Glomerular visceral epithelial cell (primary cell): ENCODE data around the gene RAC2.
"Not testable (repeated sequence)": the region's sequence is repeated elsewhere in the genome, so short reads cannot be mapped to it uniquely, and the experiment has no call there.

Experiments used
- DNase-seq: peaks from one replicate; pipeline ENCODE4 v3.0.0-alpha.2; 2016; ENCODE audit errors: extremely low spot score

The RAC2 gene

DNA sequence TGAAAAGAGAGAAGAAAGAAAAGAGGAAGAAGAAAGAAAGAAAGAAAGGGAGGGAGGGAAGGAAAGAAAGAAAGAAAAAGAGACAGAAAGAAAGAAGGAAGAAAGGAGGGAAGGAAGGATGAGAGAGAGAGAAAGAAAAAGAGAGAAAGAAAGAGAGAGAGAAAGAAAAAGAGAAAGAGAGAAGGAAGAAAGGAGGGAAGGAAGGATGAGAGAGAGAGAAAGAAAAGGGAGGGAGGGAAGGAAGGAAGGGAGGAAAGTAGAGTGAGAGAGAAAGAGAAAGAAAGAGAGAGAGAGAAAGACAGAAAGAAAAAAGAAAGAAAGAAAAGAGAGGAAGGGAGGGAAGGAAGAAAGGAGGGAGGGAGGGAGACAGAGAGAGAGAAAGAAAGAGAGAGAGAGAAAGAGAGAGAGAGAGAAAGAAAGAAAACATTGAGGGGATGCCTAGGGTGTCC is 11.5 kb upstream of the RAC2 start:
- DNase-seq: no peak

DNA sequence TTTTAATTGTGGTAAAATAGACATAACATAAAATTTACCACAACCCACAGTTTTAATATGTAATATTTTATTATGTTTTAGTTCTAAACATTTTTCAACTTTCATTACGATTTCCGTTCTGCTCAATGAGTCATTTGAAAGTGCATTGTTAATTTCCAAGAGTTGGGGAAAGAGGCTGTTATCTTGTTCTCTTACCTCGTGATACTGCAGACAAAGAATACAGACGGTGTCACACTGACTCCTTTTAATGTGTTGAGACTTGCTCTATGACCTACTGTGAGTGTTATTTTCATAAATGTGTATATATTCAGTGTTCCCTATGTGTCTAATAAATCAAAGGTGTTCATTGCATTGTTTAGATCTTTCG is 10.8 kb upstream of the RAC2 start:
- DNase-seq: peak; percentile 21

DNA sequence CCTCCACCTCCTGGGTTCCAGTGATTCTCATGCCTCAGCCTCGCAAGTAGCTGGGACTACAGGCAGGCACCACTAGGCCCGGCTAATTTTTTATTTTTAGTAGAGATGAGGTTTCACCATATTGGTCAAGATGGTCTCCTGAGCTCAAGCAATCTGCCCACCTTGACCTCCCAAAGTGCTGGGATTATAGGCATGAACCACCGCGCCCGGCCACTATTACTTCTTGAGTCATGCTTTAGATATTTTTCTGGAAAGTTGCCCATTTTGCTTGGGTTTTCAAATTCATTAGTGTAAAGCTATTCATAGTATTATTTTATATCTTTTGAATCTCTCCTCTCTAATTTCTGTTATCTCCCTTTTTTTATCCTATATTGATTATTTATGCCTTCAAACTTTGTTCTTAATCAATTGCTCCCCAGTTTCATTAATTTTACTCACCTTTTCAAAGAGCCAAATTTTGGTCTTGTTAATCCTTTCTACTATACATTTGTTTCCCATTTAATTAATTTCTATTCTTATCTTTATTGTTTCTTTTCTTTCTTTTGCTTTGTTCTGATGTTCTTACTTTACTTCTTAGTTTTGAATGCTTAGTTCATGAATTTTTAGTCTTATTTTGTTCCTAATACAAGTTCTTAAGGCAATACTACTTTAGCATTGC is 10.3 kb upstream of the RAC2 start:
- peak; percentile 82 for DNase-seq

DNA sequence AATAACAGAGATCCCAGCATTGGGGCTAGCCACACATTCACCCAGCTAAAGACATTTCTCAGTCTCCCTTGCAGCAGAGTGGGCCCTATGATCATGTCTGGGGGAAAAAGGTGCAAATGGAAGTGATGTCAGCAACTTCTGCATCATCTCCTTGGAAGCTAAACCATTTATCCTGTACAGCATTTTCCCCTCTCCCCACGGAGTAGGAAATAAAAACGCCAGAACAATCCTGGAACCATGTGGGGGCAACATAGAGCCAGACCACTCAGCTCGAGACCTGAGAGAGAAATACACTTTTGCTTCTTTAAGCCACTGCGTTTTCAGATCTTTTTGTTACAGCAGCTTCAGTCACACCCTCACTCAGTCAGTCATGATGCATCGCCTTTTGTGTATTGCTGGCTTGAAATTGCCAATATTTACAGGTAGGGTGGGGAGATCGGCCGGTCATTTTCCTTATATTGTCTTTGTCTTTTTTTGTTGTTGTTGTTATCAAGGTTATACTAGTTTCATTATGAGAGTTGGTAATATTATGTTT is 9.1 kb upstream of the RAC2 start:
- no peak for DNase-seq

DNA sequence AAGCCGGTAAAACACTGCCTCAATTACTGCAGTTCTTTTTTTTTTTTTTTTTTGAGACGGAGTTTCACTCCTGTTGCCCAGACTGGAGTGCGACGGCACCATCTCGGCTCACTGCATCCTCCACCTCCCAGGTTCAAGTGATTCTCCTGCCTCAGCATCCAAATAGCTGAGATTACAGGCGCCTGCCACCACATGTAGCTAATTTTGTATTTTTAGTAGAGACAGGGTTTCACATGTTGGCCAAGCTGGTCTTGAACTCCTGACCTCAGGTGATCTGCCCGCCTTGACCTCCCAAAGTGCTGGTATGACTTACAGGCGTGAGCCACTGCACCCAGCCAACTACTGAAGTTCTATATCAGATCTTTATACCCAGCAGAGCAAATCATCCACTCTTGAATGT is 7.8 kb upstream of the RAC2 start:
- not testable (repeated sequence) for DNase-seq

DNA sequence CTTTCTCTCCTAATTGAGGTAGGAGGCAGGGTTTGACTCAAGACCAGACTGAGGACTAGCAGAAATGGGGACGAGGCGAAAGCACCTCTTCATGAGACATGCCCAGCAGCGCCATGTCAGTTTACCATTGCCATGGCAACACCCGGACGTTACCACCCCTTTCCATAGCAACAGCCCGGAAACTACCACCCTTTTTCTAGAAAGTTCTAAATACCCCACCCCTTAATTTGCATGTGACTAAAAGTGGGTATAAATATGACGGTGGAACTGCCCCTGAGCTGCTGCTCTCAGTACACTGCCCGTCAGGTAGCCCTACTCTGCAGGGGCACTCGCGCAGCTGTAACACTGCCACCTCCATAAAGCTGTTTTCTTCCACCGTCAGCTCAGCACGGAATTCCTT is 5.9 kb upstream of the RAC2 start:
- DNase-seq: no peak

DNA sequence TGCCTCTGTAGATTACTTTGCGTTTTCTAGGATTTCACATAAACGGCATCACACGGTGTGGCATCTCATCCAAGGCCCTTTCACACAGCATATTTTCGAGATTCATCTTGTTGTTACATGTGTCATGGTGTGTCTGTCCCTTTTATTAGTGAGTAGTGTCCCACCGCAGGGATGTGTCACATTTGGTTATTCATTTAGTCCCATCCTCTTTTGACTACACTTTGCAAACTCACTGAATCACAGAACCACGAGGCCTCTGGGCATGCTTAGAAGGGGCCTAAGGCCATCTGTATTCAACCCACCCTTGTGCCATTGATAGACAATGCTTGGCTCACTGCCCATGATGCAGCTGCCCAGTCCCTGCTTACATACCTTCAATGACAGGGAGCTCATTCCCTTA is 4.2 kb upstream of the RAC2 start:
- no peak for DNase-seq

DNA sequence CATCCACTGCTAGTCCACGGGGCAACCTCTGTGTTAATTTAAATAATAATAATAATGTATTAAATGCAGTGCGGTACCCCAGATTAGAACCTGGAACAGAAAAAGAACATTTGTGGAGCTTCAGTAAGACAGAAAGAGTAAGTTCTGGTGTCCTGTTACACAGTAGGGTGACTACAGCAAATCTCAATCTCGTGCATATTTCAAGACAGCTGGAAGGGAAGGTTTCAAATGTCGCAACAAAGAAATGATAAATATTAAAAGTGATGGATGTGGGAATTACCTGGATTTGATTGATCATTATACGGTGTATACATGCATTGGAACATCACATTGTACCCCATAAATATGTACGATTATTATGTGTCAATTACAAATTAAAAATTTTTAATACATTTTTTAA is 1.7 kb upstream of the RAC2 start:
- DNase-seq: no peak

DNA sequence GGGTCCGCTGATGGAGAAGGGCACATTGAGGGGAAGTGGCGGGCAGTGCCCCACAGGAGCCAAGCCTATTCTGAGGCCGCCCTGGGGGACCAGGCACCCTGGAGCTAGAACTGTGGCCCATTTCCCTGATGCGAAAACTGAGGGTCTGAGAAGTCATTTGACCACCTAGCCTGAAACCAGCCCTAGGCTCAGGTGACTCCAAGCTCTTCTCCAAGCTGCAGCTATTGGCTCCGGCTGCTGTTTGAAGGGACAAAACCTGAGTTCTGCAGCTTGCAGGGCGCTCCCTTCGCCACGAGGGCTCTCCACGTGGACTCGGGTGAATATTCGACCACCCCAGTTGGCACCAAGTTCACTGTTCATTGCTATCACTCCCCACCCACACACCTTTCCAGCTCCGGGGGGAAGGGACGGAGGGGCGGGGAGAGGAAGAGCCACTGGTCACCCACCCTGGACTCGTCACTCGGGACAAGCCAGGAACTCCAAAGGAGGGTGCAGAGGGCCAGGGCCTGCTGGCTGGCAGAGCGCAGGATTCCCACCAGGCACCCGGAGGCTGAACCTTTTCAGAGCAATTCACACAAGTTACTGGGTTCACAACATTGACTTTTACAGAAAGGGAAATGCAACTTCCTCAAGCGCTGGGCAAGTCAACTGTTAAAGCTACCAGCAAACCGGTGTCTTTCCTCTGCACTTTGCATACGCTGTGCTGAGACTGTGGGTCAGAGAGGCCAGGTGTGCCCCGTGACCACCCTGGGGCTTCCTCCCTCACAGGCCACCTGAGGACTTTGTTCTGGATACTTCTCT is 1.1 kb upstream of the RAC2 start:
- DNase-seq: no peak

DNA sequence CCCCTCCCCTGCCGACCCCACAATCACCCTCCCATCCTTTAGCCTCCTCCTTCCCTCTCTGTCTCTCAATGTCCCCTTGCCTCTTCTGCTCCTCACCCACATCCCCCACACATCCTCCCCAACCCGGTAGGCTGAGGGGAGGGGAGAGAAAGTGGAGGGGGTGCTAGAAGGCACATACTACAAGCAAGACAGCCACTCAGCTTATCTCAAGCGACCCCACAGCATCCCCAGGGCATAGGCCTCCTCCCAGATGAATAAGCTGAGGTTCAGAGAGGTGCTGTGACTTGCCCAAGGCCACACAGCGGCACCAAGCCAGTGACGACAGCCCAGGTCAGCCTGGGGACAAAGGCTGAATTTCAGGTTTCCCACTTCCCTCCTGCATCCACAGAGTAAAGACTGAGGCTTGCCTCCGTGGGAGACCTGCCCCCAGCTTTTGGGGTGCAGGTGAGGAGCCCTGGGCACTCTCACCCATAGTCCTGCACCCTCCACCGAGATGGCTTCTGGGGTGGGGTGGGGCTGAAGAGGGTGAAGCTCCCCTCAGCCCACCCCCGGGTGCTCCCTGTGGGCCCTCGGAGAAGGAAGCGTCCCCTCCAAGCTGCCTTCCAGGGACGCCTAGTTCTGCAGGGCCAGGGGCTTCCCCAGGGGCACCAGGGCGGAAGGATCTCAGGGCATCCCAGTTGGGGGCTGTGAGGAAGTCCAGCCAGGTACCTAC is 511 bp downstream of the RAC2 start:
- no peak for DNase-seq

DNA sequence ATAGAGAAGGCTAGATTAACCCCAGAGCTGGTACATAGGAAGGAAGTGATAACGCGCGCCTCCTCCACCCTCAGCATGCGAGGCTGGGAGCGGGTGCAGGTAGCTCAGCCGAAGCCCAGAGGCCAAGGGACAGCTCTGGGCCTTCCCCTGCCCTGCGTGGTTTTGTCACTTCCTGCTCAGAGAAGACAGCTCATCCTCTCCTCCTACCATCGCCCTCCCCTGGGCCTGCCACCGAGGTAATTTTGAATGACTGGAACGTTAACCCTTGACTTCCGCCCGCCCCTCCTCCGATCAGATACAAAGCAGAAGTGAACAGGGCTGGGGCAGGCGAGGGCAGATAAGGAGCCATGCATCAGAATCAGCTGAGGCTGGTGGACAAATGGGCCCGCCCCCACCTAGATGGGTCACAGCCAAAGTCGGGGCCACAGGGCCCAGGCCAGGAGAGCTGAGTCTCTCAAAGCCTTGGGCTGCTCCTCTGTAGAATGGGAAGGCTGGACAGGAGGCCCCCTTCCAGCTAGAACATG is 1.6 kb downstream of the RAC2 start:
- DNase-seq: peak; percentile 66

DNA sequence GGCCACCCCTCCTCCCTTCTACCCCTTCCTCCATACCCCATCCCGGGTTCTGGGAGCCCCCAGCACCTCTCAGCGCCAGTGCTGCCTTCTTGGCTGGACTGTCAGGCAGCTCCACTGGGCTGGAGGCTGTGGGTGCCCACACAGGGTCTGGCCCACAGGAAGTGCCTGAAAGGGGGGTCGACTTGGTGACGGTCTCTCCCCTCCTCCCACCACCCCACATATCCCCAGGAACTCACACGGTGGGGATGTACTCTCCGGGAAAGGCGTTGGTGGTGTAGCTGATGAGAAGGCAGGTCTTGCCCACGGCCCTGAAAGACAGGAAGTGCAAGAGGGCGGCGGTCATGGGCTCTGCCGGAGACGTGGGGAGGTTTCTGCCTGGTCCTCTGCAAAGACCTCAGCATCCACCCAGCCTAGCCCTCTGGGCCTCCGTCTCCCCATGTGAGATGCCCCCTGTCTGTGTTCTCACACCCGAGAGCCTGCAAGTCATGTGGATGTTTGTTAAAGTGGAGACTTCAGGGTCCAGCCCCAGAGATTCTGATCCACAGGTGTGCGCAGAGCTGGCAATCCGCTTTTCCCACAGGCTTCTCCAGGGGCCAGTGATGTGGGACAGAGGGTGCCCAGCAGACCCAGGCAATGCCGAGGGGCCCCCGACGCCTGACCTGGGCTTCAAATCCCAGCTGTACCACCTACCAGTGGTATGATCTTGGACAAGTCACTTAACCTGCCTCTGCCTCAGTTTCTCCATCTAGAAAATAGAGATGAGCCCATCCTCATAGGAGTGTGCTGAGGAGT is 2.5 kb downstream of the RAC2 start:
- DNase-seq: no peak

DNA sequence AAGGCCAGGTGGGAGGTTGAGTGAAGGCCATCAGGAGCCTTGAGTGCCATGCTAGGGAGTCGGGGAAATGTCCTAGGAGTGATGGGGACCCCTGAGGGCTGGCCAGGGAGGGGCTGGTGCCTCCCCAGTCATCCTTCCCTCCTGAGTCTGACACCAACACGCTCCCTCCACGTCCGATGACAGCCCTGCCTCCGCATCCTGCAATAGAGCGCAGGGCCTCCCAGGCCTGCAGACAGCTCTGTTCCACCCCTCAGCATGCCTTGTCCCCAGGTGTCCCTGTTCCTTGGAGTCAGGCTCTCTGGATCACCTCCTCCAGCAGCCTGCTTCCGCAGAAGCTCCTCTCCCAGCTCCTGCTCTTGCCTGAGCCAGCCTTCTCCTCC is 3.1 kb downstream of the RAC2 start:
- DNase-seq: no peak

DNA sequence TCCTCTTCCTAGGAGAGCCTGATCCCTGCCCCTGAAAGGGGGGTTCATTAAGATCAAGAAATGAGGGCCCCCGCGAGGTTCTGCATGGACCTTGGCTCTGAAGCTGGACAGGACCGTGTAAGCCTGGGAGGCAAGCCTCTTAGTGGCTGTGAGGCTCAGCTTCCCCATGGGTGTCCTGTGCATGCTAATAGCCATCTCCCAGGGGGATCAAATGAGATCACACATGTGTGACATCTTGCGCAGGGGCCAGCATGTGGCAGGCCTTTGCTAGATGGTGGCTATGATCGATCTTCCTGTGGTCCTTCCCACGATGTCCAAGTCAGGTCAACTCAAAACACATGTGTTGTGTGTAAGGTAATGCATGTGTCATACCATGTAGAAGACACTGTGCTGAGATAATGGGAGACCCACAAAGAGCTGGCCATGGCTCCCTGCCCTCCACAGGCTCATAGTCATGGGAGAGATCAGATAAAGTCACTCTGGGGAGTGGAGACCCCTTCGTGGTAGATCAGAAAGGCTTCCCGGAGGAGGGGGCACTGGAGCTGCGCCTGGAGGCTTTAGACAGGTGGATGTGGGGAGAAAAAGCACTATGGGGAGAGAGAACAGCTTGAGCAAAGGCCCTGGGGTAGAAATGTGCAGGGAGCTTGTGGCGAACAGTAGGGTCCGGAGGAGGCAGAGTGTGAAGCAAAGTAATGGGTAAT is 3.7 kb downstream of the RAC2 start:
- no peak for DNase-seq

DNA sequence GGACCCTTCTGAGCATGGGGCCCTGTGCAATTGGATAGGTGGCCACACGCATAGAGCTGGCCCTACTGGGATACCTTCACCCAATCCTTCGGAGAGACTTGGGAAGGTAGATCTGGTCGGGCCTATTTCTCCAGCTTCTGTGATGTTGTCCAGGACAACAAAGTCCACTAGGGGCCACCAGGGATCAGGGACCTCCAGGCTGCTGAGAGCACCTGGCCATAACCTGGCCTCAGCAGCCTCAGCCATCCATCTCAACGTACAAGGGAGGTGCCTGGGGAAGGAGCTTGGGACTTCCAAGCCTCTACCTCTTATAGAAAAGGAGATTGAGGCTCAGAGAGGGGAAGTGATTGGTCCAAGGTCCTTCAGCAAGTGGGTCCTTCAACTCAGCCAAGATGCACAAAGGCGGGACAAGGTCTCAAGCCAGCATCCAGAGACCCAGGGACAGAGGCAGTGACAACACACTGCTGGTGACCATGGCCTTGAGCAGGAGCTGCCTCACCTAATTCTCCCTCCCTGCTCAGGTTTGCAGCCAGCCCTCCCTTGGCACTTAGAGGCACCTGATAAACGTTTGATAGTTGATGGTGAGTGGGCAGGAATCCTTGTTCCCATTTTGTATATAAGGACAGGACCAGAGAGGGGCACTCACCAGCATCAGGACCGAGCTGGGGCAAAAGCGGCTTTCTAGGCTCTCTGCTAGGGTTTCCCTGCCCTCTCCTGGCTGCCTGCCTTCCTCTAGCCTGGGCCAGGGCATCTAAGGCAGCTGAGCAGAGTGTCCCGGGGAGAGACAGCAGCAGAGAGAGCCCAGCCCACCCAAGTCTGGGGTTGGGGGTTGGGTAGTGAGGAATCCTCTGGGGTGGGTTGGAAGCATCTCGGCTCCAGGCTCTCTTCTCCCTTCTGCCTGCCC is 4.5 kb downstream of the RAC2 start:
- no peak for DNase-seq

DNA sequence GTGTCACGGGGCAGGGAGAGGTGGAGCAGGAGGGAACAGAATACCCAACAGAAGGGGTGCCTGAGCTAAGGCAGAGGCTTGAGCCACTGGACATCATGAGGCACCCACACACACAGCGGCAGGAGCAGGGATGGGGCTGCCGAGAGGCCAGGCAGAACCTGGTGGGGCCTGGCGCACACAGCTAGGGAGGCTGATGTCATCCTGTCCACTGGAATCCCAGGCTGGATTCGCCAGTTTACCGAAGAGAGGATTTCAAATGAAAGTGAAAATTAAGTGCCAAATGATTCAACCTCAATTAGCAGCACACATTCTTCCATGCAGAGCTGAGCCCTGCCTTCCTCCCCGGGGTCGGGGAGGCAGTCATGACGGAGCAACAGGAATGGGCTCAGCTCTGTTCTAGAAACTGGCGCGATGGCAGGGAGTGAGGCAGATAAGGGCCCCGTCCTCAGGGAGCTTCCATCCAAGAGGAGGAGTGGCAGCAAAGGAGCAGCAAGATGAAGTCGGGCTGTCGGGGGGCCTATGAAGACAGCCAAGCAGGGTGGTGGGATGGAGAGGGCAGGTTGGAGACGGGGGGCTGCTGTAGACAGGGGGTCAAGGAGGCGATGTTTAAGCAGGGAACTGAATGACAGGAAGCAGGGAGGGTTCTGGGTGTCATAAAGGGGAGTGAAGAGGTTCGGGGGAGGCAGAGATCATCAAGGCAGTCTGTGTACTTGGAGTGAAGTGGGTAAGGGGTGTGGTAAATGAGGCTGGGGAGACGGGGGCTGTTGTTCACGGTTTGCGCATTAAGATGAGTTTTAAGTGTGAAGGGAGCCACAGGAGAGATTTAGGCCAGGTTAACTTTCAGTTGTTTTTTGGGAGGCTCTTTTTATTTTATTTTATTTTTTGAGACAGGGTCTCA is 6.4 kb downstream of the RAC2 start:
- peak; percentile 22 for DNase-seq

DNA sequence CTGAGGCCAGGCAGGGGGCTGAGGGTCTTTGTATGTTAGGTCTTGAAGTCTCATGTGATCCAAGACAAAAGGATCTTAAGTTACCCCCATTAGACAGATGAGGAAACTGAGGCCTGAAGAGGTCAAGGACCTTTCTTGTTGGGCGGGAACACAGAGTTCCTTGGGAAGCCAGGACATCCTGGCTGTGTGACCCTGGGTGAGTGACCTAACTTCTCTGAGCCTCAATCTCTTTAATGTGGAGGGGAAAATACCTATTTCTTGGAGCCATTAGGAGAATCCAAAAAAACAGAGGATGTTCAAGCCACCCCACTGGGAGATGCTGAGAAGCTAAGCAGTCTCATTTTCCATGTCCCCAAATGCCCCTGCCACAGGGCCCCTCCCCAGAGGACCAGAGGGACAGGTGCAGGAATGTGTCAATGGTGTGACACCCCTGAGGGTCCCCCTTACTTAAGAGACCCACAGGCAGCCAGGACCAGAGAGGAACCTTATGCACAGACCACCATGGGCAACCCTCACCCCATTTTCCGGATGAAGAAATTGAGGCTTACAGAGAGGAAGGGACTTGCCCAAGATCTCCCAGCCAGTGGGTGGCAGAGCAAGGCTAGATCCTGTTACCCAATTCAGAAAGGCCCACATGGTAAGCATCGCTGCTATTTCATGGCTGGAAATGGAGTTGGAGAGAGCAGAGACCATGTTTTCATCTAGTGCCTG is 8.0 kb downstream of the RAC2 start:
- no peak for DNase-seq
